Endothelial cell of umbilical vein (primary cell): ENCODE results near the gene STPG3. TPM values are rescaled to one million over a fixed set of nuclear protein-coding genes. Genes with fewer than 3 reads are reported as not detected.

Source experiments
- BruUV-seq: library from RNA; stranded (reverse); fragments of 400-500 nt; replicated peaks from 2 replicates; lab custom pipeline; 2021; lab: Mats Ljungman, UMichigan
- CTCF ChIA-PET: fragments of 300-600, 350-600 bp; sonication (Branson Sonifier 250); formaldehyde crosslinking; loops from one replicate; lab custom pipeline; 2021; ENCODE audit warnings: antibody characterized with exemption, inconsistent platforms; lab: Charles Lee
- POLR2A ChIA-PET: fragments of 300-600, 350-600 bp; sonication (Branson Sonifier 250); formaldehyde crosslinking; loops from one replicate; lab custom pipeline; 2021; ENCODE audit warnings: antibody characterized with exemption, inconsistent platforms; lab: Charles Lee
- DNase-seq: peaks from one replicate; pipeline ENCODE4 v3.0.0-alpha.2; 2011; ENCODE audit warnings: low read depth, low spot score
- FAIRE-seq: peaks from 2 replicates; lab custom pipeline; 2011; peaks lifted over from hg19 to GRCh38; lab: Jason Lieb, UNC
- H2AFZ ChIP-seq: 2 replicates; pipeline ENCODE4 v1.6.0; 2012; ENCODE audit warnings: low read depth, low read length, control low read depth, inconsistent platforms
- H3K27ac ChIP-seq: 2 replicates; pipeline ENCODE4 v1.5.1; 2011; ENCODE audit warnings: low read depth, mild to moderate bottlenecking, control low read depth, low read length, moderate library complexity; ENCODE audit not compliant: insufficient read depth
- H3K27me3 ChIP-seq, 2 experiments: 2 replicates each; pipeline versions ENCODE4 v1.6.0 to v1.6.1; 2011; ENCODE audit warnings: low read length in 2 of 2, mixed read lengths in 1 of 2; ENCODE audit not compliant: control insufficient read depth in 2 of 2, insufficient read depth in 2 of 2
- H3K36me3 ChIP-seq, 2 experiments: 2 replicates in 1 of 2; 3 replicates in 1 of 2; pipeline ENCODE4 v1.5.1; 2011; ENCODE audit warnings: low read length in 2 of 2, mild to moderate bottlenecking in 1 of 2, moderate library complexity in 1 of 2; ENCODE audit not compliant: control insufficient read depth in 2 of 2, insufficient read depth in 2 of 2; ENCODE audit errors: extremely low read depth in 1 of 2
- H3K4me1 ChIP-seq: 3 replicates; pipeline ENCODE4 v1.5.1; 2011; ENCODE audit warnings: mild to moderate bottlenecking, low read length; ENCODE audit not compliant: control insufficient read depth, insufficient read depth; ENCODE audit errors: extremely low read depth
- H3K4me2 ChIP-seq: 2 replicates; pipeline ENCODE4 v1.6.1; 2011; ENCODE audit warnings: low read length, control low read depth, mixed read lengths; ENCODE audit not compliant: insufficient read depth
- H3K4me3 ChIP-seq, 3 experiments: fragments of 200-600 bp in 1 of 3; sonication (generic), shearing (Covaris generic) in 1 of 3; replicated peaks in 1 of 3; 2 replicates each; pipeline ENCODE4 v1.5.1; 2011 to 2016; ENCODE audit warnings: control low read depth in 3 of 3, low read length in 3 of 3, mild to moderate bottlenecking in 2 of 3, inconsistent platforms in 1 of 3, low read depth in 1 of 3, moderate library complexity in 1 of 3; ENCODE audit not compliant: insufficient read depth in 1 of 3
- H3K79me2 ChIP-seq: 2 replicates; pipeline ENCODE4 v1.6.0; 2012; ENCODE audit warnings: low read length, inconsistent platforms; ENCODE audit not compliant: control insufficient read depth, insufficient read depth
- H3K9ac ChIP-seq: replicated peaks from 2 replicates; pipeline ENCODE3; 2011; ENCODE audit warnings: low read length, control low read depth; ENCODE audit not compliant: insufficient read depth; ENCODE audit errors: extremely low read depth
- H3K9me1 ChIP-seq: replicated peaks from 3 replicates; pipeline ENCODE4 v1.6.0; 2011; ENCODE audit warnings: mild to moderate bottlenecking, low read length; ENCODE audit not compliant: control insufficient read depth, insufficient read depth; ENCODE audit errors: extremely low read depth
- H3K9me3 ChIP-seq: replicated peaks from 2 replicates; pipeline ENCODE4 v1.5.1; 2012; ENCODE audit warnings: low read length, inconsistent platforms; ENCODE audit not compliant: control insufficient read depth, insufficient read depth
- H4K20me1 ChIP-seq: replicated peaks from 2 replicates; pipeline ENCODE3; 2011; ENCODE audit warnings: mild to moderate bottlenecking, low read length; ENCODE audit not compliant: control insufficient read depth, insufficient read depth; ENCODE audit errors: extremely low read depth
- EZH2 ChIP-seq: IDR thresholded peaks from 2 replicates; pipeline ENCODE4 v1.6.1; 2012; ENCODE audit warnings: borderline replicate concordance, low read depth, mild to moderate bottlenecking, moderate library complexity, low read length, inconsistent platforms; ENCODE audit not compliant: severe bottlenecking
- FOS ChIP-seq: IDR thresholded peaks from 2 replicates; pipeline ENCODE4 v1.6.1; 2011; ENCODE audit warnings: mild to moderate bottlenecking, low read length, moderate library complexity, borderline replicate concordance; ENCODE audit not compliant: insufficient read depth
- GATA2 ChIP-seq: IDR thresholded peaks from 2 replicates; pipeline ENCODE4 v1.7.0; 2011; ENCODE audit warnings: low read depth, mild to moderate bottlenecking, moderate library complexity, mixed read lengths, low read length; ENCODE audit not compliant: insufficient read length, insufficient read depth
- JUN ChIP-seq: IDR thresholded peaks from 2 replicates; pipeline ENCODE4 v1.6.1; 2011; ENCODE audit warnings: borderline replicate concordance, low read depth; ENCODE audit not compliant: insufficient read length, insufficient read depth
- MYC ChIP-seq: IDR thresholded peaks from one replicate; pipeline ENCODE4 v1.6.1; 2011; ENCODE audit warnings: mild to moderate bottlenecking, low read depth, low read length
- POLR2A ChIP-seq: IDR thresholded peaks from 2 replicates; pipeline ENCODE4 v1.6.1; 2012; ENCODE audit warnings: low read depth, mild to moderate bottlenecking, control low read depth, low read length
- POLR2AphosphoS5 ChIP-seq: IDR thresholded peaks from 2 replicates; pipeline ENCODE4 v1.6.1; 2012; ENCODE audit warnings: low read depth, mild to moderate bottlenecking, control low read depth, low read length, moderate library complexity; ENCODE audit not compliant: insufficient read depth
- dilution Hi-C: fragments of 300-500 bp; cut with MboI; formaldehyde crosslinking; loops from one replicate; pipeline ENCODE4 v1.15.0; 2019; ENCODE audit warnings: low sequenced_read_pairs; ENCODE audit not compliant: extremely low pct_ligation_motif_present
- intact Hi-C: fragments of 100-400 bp; cut with micrococcal nuclease; formaldehyde crosslinking; loops from one replicate; pipeline ENCODE4 v1.10.0; 2022
- polyA plus RNA-seq, 4 experiments: library from polyadenylated mRNA; depleted of rRNA in 3 of 4; stranded (reverse) in 3 of 4; unstranded in 1 of 4; fragments of >200 nt; gene quantifications; 2 replicates each; pipeline versions ENCODE4 v1.2.1 to v1.2.3, GENCODE V29; 2011 to 2012; ENCODE audit warnings: missing spikeins in 1 of 4
- total RNA-seq: library from RNA; stranded (reverse); gene quantifications from 2 replicates; pipeline ENCODE4 v1.2.3, GENCODE V29; 2021
- TF ChIP-seq, protein P1 (sequence below): IDR thresholded peaks from 2 replicates; pipeline ENCODE4 v1.6.1; 2011; ENCODE audit not compliant: insufficient read depth, insufficient read length
- TF ChIP-seq, protein P2 (sequence below), 2 donors: IDR thresholded peaks; 1 replicate in 1 of 2; 2 replicates in 1 of 2; pipeline ENCODE4 v1.5.1; 2011; ENCODE audit warnings: low read length in 2 of 2, mild to moderate bottlenecking in 2 of 2, moderate library complexity in 2 of 2, control low read depth in 1 of 2, inconsistent platforms in 1 of 2, low read depth in 1 of 2; ENCODE audit not compliant: insufficient read depth in 1 of 2; ENCODE audit errors: extremely low read depth in 1 of 2

The STPG3 gene
- total and polyA plus RNA-seq, 2 donors (not counting 3 experiments of a cell fraction or from before 2014, with no cell fraction given): not detected

DNA sequence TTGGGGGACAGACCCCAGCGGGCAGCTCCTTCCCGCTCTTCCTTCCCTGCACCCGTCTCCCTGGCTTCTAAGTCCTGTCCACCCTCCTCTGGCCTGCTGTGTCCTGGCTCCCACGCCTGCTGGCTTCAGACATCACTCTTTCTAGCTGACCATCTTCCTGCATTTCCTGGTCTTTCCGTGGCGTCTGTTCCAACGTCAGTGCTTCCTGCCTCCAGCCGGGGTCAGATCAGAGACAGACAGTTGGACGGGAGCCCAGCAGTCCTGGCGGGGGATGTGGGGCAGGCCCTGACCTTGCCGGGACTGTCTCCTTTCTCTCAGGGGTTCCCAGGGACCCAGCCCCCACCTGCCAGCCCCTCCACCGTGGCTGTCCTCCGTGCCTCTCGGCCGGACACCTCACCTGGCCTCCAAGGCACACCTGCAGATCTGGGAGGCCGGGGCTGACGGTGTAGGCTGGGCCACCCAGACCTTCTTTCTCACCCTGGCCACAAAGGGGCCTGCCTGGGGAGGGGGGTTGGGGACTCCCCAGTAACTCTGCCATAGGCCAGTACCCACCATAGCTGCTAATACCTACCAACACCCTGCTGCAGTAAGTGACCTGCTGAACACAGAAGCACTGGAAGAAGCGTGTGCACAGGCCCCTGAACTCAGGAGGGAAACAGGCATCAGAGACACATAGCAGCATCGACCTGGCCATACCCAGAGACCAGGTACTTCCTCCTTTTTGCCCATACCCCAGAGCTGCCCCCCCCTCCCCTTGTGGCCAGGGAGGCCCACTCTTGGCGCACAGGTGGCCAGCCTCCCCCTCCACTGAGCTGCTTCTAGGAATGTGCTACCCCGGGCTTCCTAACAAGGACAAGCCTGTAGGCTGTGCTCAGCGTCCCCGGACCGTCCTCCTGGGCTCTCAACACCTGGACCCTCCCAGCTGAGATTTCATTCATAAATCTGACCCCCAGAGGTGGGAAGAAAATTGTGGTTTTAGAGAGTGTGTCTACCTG is 45.9 kb downstream of the STPG3 start:
- Histone ChIP-seq H3K9me1 (no peaks in the 10 kb centered on the region), H3K4me1 (peaks cover 44% of the 10 kb centered on the region), H3K79me2 (peaks cover 26% of the 10 kb centered on the region), H4K20me1 (no peaks in the 10 kb centered on the region), H3K4me2 (peak overlapping the region; percentile 12), H3K9ac (peak overlapping the region; percentile 96), H3K9me3 (no peaks in the 10 kb centered on the region), H3K4me3 (peak overlapping the region in 2 of 3 experiments; percentile 43 to 64), H2AFZ (no peak overlapping the region), H3K36me3 (no peaks in the 10 kb centered on the region), H3K27ac (peak overlapping the region; percentile 93), H3K27me3 (no peaks in the 10 kb centered on the region)
- TF ChIP-seq JUN: no peak
- TF ChIP-seq, protein P1, sequence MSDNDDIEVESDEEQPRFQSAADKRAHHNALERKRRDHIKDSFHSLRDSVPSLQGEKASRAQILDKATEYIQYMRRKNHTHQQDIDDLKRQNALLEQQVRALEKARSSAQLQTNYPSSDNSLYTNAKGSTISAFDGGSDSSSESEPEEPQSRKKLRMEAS: no peak
- TF ChIP-seq MYC: peak; percentile 11
- TF ChIP-seq FOS: no peak
- TF ChIP-seq POLR2AphosphoS5: peak; percentile 77
- TF ChIP-seq EZH2: no peak
- no peak for TF ChIP-seq GATA2
- TF ChIP-seq, protein P2, sequence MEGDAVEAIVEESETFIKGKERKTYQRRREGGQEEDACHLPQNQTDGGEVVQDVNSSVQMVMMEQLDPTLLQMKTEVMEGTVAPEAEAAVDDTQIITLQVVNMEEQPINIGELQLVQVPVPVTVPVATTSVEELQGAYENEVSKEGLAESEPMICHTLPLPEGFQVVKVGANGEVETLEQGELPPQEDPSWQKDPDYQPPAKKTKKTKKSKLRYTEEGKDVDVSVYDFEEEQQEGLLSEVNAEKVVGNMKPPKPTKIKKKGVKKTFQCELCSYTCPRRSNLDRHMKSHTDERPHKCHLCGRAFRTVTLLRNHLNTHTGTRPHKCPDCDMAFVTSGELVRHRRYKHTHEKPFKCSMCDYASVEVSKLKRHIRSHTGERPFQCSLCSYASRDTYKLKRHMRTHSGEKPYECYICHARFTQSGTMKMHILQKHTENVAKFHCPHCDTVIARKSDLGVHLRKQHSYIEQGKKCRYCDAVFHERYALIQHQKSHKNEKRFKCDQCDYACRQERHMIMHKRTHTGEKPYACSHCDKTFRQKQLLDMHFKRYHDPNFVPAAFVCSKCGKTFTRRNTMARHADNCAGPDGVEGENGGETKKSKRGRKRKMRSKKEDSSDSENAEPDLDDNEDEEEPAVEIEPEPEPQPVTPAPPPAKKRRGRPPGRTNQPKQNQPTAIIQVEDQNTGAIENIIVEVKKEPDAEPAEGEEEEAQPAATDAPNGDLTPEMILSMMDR (IDR thresholded peaks at IDR 0.05; ENCODE audit: extremely low read depth in 1 of 2, insufficient read depth in 1 of 2, low read depth in 1 of 2, low read length in 2 of 2): no peak
- peak; percentile 79 for TF ChIP-seq POLR2A
- intact Hi-C loops: loop anchor here (1.0 kb wide), 4 partner anchors 8 to 110 kb away; partner anchors contain the start of gene TOR4A
- DNase-seq (peak; percentile 93), FAIRE-seq (peak; percentile 98)
- CTCF ChIA-PET: interaction anchor here (0.7 to 2.8 kb wide), 12 partner anchors 8 to 149 kb away, joined by 3 to 20 read pairs (median 4); partner anchors contain the start of genes EXD3, NOXA1 and TOR4A
- dilution Hi-C loops: no loop called here
- POLR2A ChIA-PET: no interaction called here
- no TSS peak for BruUV-seq
